Stimulated activated CD4-positive, alpha-beta T cell treated with anti-CD3 and anti-CD28 coated beads, Interleukin-2, amount 100 ng/mL, for 24 hours (primary cell): ENCODE measurements around the gene S1PR2.
A peak's percentile ranks its signal among the peaks of the same experiment; 100 is the strongest.
"Not testable (repeated sequence)": the region's sequence is repeated elsewhere in the genome, so short reads cannot be mapped to it uniquely, and the experiment has no call there.

ENCODE experiments used
- DNase-seq, 2 donors: peaks; one replicate each; pipeline ENCODE4 v3.0.0-alpha.2; 2020

S1PR2 gene

DNA sequence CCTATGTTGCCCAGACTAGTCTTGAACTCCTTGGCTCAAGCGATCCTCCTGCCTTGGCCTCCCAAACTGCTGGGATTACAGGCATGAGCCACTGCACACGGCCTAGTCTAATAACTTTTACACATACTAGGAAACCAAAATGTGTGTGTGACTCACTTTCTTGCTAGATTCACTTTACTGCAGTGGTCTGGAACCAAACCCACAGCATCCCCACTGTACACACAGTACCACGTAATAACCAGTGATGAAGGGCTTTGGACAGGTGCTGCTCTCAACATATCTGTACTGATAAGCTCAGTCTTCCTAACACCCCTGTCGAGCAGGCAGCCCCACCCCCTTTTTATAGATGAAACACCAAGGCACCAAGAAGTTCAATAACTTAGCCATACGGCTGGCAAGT, 41.5 kb downstream of the S1PR2 start:
- DNase-seq = peak; percentile 20 to 22

DNA sequence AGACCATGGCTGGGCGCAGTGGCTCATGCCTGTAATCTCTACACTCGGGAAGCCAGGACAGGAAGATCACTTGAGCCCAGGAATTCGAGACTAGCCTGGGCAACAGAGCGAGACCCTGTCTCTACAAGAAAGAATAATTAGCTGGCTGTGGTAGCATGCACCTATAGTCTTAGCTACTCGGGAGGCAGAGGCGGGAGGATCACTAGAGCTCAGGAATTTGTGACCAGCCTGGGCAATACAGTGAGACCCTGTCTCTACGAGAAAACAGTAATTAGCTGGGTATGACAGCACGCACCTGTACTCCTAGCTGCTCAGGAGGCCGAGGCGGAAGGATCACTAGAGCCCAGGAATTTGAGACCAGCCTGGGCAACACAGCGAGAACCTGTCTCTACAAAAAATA, 43.8 kb downstream of the S1PR2 start:
- no peak for DNase-seq

DNA sequence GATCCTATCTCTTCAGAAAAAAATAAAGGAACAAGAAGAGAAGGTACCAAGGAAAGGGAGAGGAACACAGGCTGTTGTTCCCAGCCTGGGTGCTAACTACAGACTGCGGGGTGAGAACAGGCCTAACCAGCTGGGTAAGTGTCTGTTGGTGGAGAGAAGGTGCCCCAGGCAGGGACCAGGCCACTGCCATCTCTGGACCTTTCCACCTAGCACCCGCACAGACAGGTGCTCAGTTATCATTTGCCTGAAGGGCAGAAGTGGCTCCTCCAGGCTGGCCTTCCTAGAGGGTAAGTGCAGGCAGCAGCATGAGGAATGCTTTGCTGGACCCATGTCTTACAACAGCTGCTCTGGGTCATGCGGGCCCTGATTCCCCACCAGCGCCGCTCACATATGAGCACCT, 46.5 kb downstream of the S1PR2 start:
- DNase-seq = no peak

DNA sequence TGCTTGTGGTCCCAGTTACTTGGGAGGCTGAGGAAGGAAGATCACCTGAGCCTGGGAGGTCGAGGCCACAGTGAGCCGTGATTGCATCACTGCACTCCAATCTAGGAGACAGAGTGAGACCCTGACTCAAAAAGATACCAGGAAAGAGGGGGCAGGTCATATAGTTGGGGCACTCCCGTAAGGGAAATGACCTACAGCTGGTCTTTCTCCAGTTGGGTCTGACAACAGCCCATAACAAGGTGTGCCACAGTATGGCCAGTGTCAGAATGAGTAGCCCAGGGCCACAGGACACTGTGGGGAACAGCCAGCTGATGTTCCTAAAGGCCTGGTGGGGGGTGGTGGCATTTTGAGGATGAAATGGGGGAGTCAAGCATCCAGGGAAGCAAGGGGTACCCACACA, 47.2 kb downstream of the S1PR2 start:
- no peak for DNase-seq

DNA sequence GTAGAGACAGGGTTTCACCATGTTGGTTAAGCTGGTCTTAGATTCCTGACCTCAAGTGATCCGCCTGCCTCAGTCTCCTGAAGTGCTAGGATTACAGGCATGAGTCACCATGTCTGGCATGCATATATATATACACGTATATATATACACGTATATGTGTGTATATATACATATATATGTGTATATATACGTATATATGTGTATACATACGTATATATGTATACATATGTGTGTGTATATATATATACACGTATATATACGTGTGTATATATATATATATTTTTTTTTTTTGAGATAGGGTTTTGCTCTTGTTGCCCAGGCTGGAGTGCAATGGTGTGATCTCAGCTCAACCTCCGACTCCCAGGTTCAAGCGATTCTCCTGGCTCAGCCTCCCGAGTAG, 48.3 kb downstream of the S1PR2 start:
- DNase-seq = no peak

DNA sequence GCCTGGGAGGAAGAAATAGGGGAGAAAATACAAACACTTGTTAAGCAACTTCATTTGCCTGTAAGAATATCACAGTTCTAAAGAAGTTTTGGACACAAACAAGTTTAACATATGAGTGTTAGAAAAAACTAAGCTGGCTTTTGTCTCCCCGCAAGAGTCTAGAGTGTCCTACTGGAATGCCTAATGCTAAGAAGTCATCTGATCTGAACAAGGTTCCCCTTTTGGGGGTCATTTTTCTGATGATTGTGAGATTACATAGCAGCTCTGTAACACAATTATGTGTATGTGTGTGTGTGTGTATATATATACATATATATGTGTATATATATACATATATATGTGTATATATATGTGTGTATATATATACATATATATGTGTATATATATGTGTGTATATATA, 49.1 kb downstream of the S1PR2 start:
- no peak for DNase-seq

DNA sequence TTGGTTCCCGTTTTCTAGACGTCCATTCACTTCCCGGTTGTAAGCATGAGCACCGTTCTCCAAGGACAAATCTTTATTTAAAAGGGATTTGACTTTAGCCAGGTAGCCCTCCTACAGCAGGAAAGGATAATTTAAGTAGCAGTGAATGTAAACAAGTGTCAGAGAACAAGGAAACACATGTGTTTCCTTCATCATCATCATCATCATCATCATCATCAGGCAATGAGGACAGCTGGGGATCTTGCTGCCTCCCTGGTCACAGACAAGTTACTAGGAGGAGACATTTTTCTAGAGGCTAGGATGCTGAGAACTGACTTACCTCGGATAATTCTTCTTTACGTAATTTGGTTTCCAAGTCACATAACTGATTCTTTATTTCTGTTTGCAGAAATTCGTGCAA, 50.7 kb downstream of the S1PR2 start:
- no peak for DNase-seq

DNA sequence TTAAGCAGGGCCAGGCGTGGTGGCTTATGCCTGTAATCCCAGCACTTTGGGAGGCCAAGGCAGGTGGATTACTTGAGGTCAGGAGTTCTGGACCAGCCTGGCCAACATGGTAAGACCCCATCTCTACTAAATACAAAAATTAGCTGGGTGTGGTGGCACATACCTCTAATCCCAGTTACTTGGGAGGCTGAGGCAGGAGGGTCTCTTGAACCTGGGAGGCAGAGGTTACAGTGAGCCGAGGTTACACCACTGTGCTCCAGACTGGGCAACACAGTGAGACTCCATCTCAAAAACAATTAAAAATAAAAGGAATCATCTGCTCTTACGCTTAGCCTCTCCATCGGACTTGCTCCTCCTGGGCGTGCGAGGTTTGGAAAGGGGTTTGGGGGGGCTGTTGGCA, 51.1 kb downstream of the S1PR2 start:
- not testable (repeated sequence) for DNase-seq

DNA sequence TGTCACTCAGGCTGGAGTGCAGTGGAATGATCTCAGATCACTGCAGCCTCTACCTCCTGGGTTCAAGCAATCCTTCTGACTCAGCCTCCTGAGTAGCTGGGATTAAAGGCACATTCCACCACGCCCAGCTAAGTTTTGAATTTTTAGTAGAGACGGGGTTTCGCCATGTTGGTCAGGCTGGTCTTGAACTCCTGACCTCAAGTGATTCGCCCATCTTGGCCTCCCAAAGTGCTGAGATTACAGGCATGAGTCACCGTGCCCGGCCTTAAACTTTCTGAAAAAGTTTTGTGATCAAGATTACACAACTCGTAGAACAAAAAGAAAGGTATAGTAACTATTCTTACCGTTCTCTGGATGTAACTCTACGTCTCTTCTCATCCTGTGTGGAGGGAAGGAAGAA, 57.6 kb downstream of the S1PR2 start:
- no peak for DNase-seq
